GM23248 (cell line): ENCODE measurements around the gene ROCK2. TPM values are rescaled to one million over a fixed set of nuclear protein-coding genes. Genes with fewer than 3 reads are reported as not detected.

ENCODE experiments used
- DNase-seq: peaks from one replicate; pipeline ENCODE4 v3.0.0-alpha.2; 2015
- H2AFZ ChIP-seq: fragments of 200-600 bp; sonication (generic); 2 replicates; pipeline ENCODE4 v1.6.1; 2016; ENCODE audit warnings: antibody characterized with exemption
- H3F3A ChIP-seq: fragments of 200-600 bp; sonication (generic); 2 replicates; pipeline ENCODE4 v1.6.1; 2016; ENCODE audit warnings: mild to moderate bottlenecking, antibody characterized with exemption, mixed run types; ENCODE audit not compliant: insufficient read depth
- H3K27ac ChIP-seq: fragments of 200-600 bp; sonication (generic); 2 replicates; pipeline ENCODE4 v1.5.1; 2016; ENCODE audit warnings: mild to moderate bottlenecking
- H3K27me3 ChIP-seq: fragments of 200-600 bp; sonication (generic); replicated peaks from 2 replicates; pipeline ENCODE4 v1.6.1; 2016; ENCODE audit warnings: mild to moderate bottlenecking; ENCODE audit not compliant: insufficient read depth
- H3K36me3 ChIP-seq: fragments of 200-600 bp; sonication (generic); 2 replicates; pipeline ENCODE4 v1.6.1; 2016; ENCODE audit warnings: low read depth, mild to moderate bottlenecking
- H3K4me1 ChIP-seq: fragments of 200-600 bp; sonication (generic); 2 replicates; pipeline ENCODE4 v1.6.1; 2016; ENCODE audit warnings: mild to moderate bottlenecking; ENCODE audit not compliant: insufficient read depth
- H3K4me2 ChIP-seq: fragments of 200-600 bp; sonication (generic); one replicate; pipeline ENCODE4 v1.6.1; 2016; ENCODE audit warnings: mild to moderate bottlenecking; ENCODE audit not compliant: unreplicated experiment
- H3K4me3 ChIP-seq: fragments of 200-600 bp; sonication (generic); 2 replicates; pipeline ENCODE4 v1.5.1; 2016; ENCODE audit warnings: mild to moderate bottlenecking
- H3K79me2 ChIP-seq: fragments of 200-600 bp; sonication (generic); 2 replicates; pipeline ENCODE4 v1.6.1; 2016; ENCODE audit warnings: mild to moderate bottlenecking; ENCODE audit not compliant: insufficient read depth
- H3K9ac ChIP-seq: fragments of 200-600 bp; sonication (generic); 2 replicates; pipeline ENCODE4 v1.6.1; 2016; ENCODE audit warnings: mild to moderate bottlenecking
- H3K9me2 ChIP-seq: fragments of 200-600 bp; sonication (generic); 2 replicates; pipeline ENCODE4 v1.6.1; 2016; ENCODE audit warnings: mixed run types, mild to moderate bottlenecking, moderate library complexity; ENCODE audit not compliant: insufficient read depth
- H3K9me3 ChIP-seq: fragments of 200-600 bp; sonication (generic); one replicate; pipeline ENCODE4 v1.6.1; 2017; ENCODE audit warnings: low read depth
- H4K20me1 ChIP-seq: fragments of 200-600 bp; sonication (generic); 2 replicates; pipeline ENCODE4 v1.6.0; 2016; ENCODE audit not compliant: insufficient read depth
- EZH2 ChIP-seq: fragments of 200-600 bp; sonication (generic); IDR thresholded peaks from 2 replicates; pipeline ENCODE4 v1.6.1; 2018; ENCODE audit warnings: antibody characterized with exemption, mild to moderate bottlenecking; ENCODE audit not compliant: insufficient read depth, poor library complexity, severe bottlenecking
- EZH2phosphoT487 ChIP-seq: fragments of 200-600 bp; sonication (generic); IDR thresholded peaks from 2 replicates; pipeline ENCODE4 v1.6.1; 2018; ENCODE audit warnings: antibody characterized with exemption, moderate library complexity, mild to moderate bottlenecking, low read depth; ENCODE audit not compliant: insufficient read depth
- WGBS, 2 experiments: methylation state at CpG; one replicate each; pipeline ENCODE4 v1.1.6; 2015 to 2017; ENCODE audit warnings: low lambda C conversion rate in 2 of 2, low coverage in 1 of 2; ENCODE audit errors: missing lambda C conversion rate in 2 of 2; 5-methylcytosine and 5-hydroxymethylcytosine counted together
- in situ Hi-C: fragments of 300-500 bp; cut with MboI; formaldehyde crosslinking; loops from 2 replicates; pipeline ENCODE4 v1.15.0; 2020
- polyA plus RNA-seq: library from polyadenylated mRNA; unstranded; fragments of >200 nt; fragmentation: Nextera tagmentation; extraction: Ambion mirVana; gene quantifications from 2 replicates; pipeline ENCODE4 v1.2.1, GENCODE V29; 2016
- total RNA-seq: library from RNA; depleted of rRNA; stranded (reverse); fragments of >200 nt; shearing (Covaris generic); gene quantifications from 2 replicates; pipeline ENCODE4 v1.2.3, GENCODE V29; 2014

Gene ROCK2
- total and polyA plus RNA-seq, 2 experiments from 2014 or later = 19.9 to 38.3 TPM

DNA sequence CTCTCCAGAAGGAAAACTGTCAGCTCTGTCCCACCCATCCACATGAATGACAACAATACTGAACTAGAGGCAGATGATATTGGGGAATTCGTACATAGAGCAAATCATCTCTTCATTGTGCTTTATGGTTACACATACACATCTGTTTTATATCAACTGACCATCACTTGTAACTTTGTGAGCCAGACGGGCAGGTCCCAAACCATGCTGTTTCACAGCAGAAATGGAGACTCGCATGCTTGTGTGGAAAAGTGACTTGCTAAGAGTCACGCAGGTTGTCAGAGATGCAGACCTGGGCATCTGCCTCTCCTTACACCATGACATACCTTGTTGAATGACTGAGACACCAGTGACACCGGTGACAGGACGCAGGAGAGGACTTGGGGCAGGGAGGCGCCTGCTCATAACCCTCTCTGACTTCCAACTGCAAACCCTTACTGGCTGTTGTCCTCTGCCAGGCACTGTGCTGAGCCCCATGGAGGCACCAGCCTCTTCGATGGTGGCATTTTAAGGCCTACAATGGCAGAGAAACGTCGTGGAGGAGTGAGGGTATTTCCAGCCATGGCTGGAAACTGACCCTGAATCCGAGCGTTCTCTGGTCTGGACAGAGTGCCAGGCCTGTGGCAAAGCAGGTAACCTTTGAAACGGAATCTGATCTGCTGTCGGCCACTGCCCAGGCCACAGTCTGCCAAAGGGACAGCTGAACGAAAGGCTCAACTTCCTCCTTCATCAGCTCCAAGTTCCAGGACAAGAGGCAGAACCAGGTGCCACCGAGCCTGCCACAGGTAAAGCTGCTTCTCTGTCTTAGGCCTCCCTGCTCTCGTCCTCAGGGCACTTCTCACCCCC lies 26.9 kb upstream of the ROCK2 start:
- no peaks in the 10 kb centered on the region for H3K36me3 ChIP-seq
- no peaks in the 10 kb centered on the region for H3K9me3 ChIP-seq
- H3K4me3 ChIP-seq = no peak overlapping the region
- DNase-seq = peak; percentile 8
- WGBS, 2 experiments = 89% methylated on average over 17 of the region's 17 CpGs
- peaks cover 14% of the 10 kb centered on the region for H3F3A ChIP-seq
- no peak overlapping the region for H2AFZ ChIP-seq
- no peaks in the 10 kb centered on the region for H3K27me3 ChIP-seq
- peaks cover 9% of the 10 kb centered on the region for H3K4me1 ChIP-seq
- no peak for TF ChIP-seq EZH2
- TF ChIP-seq EZH2phosphoT487 = no peak
- H3K27ac ChIP-seq = no peak overlapping the region
- in situ Hi-C loops = no loop called here
- no peaks in the 10 kb centered on the region for H3K9me2 ChIP-seq
- no peaks in the 10 kb centered on the region for H3K79me2 ChIP-seq
- no peak overlapping the region for H3K4me2 ChIP-seq
- H3K9ac ChIP-seq = no peak overlapping the region
- no peaks in the 10 kb centered on the region for H4K20me1 ChIP-seq

DNA sequence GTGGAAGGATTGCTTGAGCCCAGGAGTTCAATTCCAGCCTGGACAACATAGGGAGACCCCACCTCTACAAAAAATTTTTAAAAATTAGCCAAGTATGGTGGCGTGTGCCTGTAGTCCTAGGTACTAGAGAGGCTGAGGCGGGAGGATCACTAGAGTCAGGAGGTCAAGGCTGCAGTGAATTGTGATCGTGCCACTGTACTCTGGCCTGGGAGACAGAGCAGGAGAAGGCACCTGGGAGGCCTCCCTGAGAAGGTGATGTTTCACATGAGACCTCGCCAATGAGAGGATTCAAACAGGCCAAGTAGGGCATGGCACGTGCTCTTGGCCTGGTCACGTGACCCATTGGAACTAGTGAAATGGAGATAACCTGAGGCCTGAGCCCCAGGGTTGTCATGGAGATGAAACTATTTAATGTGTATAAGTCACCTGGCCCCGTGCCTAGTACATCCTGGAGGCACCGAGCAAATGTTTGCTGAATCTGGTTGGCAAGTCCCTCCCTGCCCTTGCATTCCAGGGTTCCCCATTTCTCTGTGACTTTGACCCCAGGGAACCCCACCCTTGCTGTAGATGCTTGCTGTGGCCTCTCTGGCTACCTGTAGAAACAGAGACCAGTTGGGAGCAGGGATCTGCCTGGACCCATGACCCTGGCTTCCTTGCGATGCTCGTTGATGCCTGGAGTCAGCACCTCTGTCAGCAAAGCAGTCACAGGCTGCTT lies 26.1 kb upstream of the ROCK2 start:
- DNase-seq = peak; percentile 46
- Histone ChIP-seq H3K4me1 (peaks cover 9% of the 10 kb centered on the region), H3K9me3 (no peaks in the 10 kb centered on the region), H2AFZ (no peak overlapping the region), H3K27me3 (no peaks in the 10 kb centered on the region), H3K79me2 (no peaks in the 10 kb centered on the region), H3K4me3 (no peak overlapping the region), H3K9ac (no peak overlapping the region), H4K20me1 (no peaks in the 10 kb centered on the region), H3K4me2 (no peak overlapping the region), H3F3A (peaks cover 14% of the 10 kb centered on the region), H3K9me2 (no peaks in the 10 kb centered on the region), H3K36me3 (no peaks in the 10 kb centered on the region), H3K27ac (no peak overlapping the region)
- WGBS, 2 experiments = 77 to 79% methylated on average over 10 of the region's 10 CpGs
- in situ Hi-C loops = no loop called here
- TF ChIP-seq EZH2phosphoT487 = no peak
- TF ChIP-seq EZH2 = no peak

DNA sequence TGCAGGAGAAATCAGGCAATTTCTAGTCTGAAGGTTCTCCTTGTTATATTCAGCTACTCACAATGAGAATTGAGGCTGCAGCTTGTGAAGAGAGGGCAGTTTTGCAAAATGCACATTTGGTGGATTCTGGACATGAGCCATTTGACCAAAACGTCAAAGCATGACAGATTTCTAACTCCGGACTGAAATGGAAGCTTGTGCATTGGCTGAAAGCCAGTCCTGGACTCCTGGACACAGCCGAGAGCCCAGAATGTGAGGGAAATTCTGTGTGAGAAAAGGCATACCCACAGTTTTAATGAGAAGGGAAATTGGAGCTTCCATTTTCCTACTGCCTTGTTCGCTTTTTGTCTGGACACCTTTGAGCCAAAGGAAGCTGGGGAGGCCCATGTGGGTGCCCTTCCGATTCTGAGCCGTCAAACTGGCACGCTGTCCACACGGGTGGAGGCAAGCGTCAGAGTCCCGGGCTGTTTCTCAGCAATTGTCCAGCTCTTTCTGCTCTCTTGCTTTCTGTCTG lies 23.7 kb upstream of the ROCK2 start:
- Histone ChIP-seq H3K9me2 (no peaks in the 10 kb centered on the region), H3K4me3 (no peak overlapping the region), H3K27ac (no peak overlapping the region), H3F3A (no peaks in the 10 kb centered on the region), H3K9me3 (no peaks in the 10 kb centered on the region), H3K4me1 (0 out of 2 replicates have a peak, but pooled peaks cover 3% of the 10 kb centered on the region), H3K79me2 (no peaks in the 10 kb centered on the region), H3K36me3 (no peaks in the 10 kb centered on the region), H3K27me3 (no peaks in the 10 kb centered on the region), H3K9ac (no peak overlapping the region), H4K20me1 (no peaks in the 10 kb centered on the region), H2AFZ (peak overlapping the region; percentile 59), H3K4me2 (peak overlapping the region; percentile 5)
- peak; percentile 56 for DNase-seq
- TF ChIP-seq EZH2phosphoT487 (no peak), EZH2 (no peak)
- WGBS, 2 experiments = 13 to 15% methylated on average over 10 of the region's 10 CpGs
- in situ Hi-C loops = no loop called here

DNA sequence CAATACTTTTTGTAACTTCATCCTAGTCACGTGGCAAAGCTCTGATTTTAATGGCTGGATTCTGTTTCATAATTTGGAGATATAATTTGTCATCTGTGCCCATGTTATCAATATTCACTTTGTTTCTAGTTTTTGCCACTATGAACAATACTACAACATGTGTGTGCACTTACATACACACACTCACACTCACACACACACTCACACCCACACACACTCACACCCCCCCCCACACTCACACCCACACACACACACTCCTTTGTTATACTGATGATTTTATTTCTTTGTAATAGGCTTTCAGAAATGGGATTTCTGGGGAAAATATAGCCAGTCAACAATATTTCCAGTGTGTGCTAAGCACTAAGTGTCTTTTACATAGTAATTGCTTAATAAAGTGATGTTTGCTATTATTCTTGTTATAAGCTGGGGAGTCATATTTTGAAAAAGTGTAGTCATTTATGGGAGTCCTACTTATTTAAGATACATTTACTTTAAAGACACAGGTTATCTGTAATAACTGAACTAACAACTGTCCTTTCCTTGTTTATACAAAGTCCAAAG lies 22.8 kb upstream of the ROCK2 start:
- Histone ChIP-seq H3K9ac (no peak overlapping the region), H3K4me3 (no peak overlapping the region), H3K4me1 (0 out of 2 replicates have a peak, but pooled peaks cover 3% of the 10 kb centered on the region), H3K36me3 (no peaks in the 10 kb centered on the region), H3K27me3 (no peaks in the 10 kb centered on the region), H3K27ac (no peak overlapping the region), H3K9me2 (no peaks in the 10 kb centered on the region), H3K79me2 (no peaks in the 10 kb centered on the region), H2AFZ (peak overlapping the region; percentile 59; the same call in 1 of the 2 replicates), H3F3A (no peaks in the 10 kb centered on the region), H3K4me2 (no peak overlapping the region), H3K9me3 (no peaks in the 10 kb centered on the region), H4K20me1 (no peaks in the 10 kb centered on the region)
- no peak for DNase-seq
- TF ChIP-seq EZH2phosphoT487 (no peak), EZH2 (no peak)
- in situ Hi-C loops = no loop called here
- WGBS, 2 experiments = 96 to 100% methylated on average over 1 of the region's 1 CpG
